ENCODE data around the gene THRAP3. TPM values are rescaled to one million over a fixed set of nuclear protein-coding genes. Genes with fewer than 3 reads are reported as not detected.

The THRAP3 gene
- total and polyA plus RNA-seq, 9 of the 15 experiments (the other 6 are each of a cell fraction or from before 2014, with no cell fraction given), result 66.2 to 135 (median 113) TPM

DNA sequence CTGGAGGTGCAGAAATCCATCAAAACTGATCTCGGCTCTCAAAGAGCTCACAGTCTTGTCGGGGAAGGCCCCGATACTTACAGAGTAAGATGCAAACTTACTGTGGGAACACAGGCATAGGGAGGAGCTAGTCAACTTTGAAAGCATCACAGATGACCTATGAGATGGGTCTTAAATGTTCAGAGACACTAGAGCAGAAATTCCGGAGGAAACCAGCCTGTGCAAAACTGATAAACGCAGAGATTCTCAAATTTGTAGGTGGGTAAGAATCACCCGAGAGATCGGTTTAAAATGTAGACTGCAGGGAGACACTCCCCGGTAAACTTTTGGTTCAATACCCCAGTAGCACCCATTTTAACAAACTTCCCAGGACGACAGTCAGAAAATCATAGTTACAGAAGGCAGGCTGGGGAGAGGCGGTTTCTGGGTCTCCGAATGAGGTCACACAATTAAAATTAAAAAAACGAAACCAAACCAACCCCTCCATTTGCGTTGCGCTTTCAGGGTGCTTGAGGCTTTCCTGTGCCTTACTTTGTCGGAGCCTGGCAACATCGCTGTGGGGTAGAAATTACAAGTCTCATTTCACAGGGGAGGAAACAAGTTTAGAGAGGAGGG is 755 bp upstream of the THRAP3 start (continued):
- TF ChIP-seq, protein P1, sequence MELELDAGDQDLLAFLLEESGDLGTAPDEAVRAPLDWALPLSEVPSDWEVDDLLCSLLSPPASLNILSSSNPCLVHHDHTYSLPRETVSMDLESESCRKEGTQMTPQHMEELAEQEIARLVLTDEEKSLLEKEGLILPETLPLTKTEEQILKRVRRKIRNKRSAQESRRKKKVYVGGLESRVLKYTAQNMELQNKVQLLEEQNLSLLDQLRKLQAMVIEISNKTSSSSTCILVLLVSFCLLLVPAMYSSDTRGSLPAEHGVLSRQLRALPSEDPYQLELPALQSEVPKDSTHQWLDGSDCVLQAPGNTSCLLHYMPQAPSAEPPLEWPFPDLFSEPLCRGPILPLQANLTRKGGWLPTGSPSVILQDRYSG (tag; conservative IDR thresholded peaks at IDR 0.05; ENCODE audit: low read depth), result 0 out of 2 replicates have a peak, but pooled peaks have one; percentile 32
- TF ChIP-seq, protein P2, sequence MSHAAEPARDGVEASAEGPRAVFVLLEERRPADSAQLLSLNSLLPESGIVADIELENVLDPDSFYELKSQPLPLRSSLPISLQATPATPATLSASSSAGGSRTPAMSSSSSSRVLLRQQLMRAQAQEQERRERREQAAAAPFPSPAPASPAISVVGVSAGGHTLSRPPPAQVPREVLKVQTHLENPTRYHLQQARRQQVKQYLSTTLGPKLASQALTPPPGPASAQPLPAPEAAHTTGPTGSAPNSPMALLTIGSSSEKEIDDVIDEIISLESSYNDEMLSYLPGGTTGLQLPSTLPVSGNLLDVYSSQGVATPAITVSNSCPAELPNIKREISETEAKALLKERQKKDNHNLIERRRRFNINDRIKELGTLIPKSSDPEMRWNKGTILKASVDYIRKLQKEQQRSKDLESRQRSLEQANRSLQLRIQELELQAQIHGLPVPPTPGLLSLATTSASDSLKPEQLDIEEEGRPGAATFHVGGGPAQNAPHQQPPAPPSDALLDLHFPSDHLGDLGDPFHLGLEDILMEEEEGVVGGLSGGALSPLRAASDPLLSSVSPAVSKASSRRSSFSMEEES (CRISPR knock-in tag; IDR thresholded peaks at IDR 0.05), result no peak
- TF ChIP-seq SREBF2 (CRISPR knock-in tag; IDR thresholded peaks at IDR 0.05), result no peak
- no peak for TF ChIP-seq ZNF3 (CRISPR knock-in tag; IDR thresholded peaks at IDR 0.05)
- TF ChIP-seq, protein P3, sequence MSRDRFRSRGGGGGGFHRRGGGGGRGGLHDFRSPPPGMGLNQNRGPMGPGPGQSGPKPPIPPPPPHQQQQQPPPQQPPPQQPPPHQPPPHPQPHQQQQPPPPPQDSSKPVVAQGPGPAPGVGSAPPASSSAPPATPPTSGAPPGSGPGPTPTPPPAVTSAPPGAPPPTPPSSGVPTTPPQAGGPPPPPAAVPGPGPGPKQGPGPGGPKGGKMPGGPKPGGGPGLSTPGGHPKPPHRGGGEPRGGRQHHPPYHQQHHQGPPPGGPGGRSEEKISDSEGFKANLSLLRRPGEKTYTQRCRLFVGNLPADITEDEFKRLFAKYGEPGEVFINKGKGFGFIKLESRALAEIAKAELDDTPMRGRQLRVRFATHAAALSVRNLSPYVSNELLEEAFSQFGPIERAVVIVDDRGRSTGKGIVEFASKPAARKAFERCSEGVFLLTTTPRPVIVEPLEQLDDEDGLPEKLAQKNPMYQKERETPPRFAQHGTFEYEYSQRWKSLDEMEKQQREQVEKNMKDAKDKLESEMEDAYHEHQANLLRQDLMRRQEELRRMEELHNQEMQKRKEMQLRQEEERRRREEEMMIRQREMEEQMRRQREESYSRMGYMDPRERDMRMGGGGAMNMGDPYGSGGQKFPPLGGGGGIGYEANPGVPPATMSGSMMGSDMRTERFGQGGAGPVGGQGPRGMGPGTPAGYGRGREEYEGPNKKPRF (IDR thresholded peaks at IDR 0.05; ENCODE audit: low read depth, low read length), result no peak
- no peak for TF ChIP-seq XRCC4 (IDR thresholded peaks at IDR 0.05; ENCODE audit: extremely low read depth, insufficient read depth, insufficient read length)
- peak in 1 of 2 experiments; percentile 41; a peak in 1 of 4 replicates for TF ChIP-seq HDAC1 (IDR thresholded peaks at IDR 0.05)
- no peak for TF ChIP-seq SAFB (IDR thresholded peaks at IDR 0.05; ENCODE audit: borderline replicate concordance, low read depth, low read length)
- TF ChIP-seq MYBL2 (IDR thresholded peaks at IDR 0.05; ENCODE audit: low read depth), result no peak
- no peak for TF ChIP-seq MYBL2 (CRISPR knock-in tag; IDR thresholded peaks at IDR 0.05; ENCODE audit: borderline replicate concordance)
- no peak for TF ChIP-seq MTA1 (IDR thresholded peaks at IDR 0.05; ENCODE audit: borderline replicate concordance)
- TF ChIP-seq ZNF12 (CRISPR knock-in tag; IDR thresholded peaks at IDR 0.05), result no peak
- no peak for TF ChIP-seq ZC3H8 (IDR thresholded peaks at IDR 0.05)
- no peak for TF ChIP-seq SMAD4 (CRISPR knock-in tag; conservative IDR thresholded peaks at IDR 0.05)
- no peak for TF ChIP-seq ZNF551 (CRISPR knock-in tag; IDR thresholded peaks at IDR 0.05)
- no peak for TF ChIP-seq ZNF707 (CRISPR knock-in tag; conservative IDR thresholded peaks at IDR 0.05)
- no peak for TF ChIP-seq RBM14 (IDR thresholded peaks at IDR 0.05; ENCODE audit: borderline replicate concordance, insufficient read depth, low read depth, low read length)
- no peak for TF ChIP-seq SPI1 (IDR thresholded peaks at IDR 0.05; ENCODE audit: borderline replicate concordance, low read depth, low read length)
- TF ChIP-seq ZNF274 (IDR thresholded peaks at IDR 0.05; ENCODE audit: borderline replicate concordance, low read depth, low read length), result no peak
- no peak for TF ChIP-seq RBM15 (IDR thresholded peaks at IDR 0.05; ENCODE audit: insufficient read depth, low read length)
- TF ChIP-seq, protein P4, sequence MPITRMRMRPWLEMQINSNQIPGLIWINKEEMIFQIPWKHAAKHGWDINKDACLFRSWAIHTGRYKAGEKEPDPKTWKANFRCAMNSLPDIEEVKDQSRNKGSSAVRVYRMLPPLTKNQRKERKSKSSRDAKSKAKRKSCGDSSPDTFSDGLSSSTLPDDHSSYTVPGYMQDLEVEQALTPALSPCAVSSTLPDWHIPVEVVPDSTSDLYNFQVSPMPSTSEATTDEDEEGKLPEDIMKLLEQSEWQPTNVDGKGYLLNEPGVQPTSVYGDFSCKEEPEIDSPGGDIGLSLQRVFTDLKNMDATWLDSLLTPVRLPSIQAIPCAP (CRISPR knock-in tag; IDR thresholded peaks at IDR 0.05; ENCODE audit: borderline replicate concordance), result no peak
- TF ChIP-seq NR2C2 (CRISPR knock-in tag; IDR thresholded peaks at IDR 0.05), result no peak
- TF ChIP-seq NR2C2 (tag; IDR thresholded peaks at IDR 0.05), result no peak
- TF ChIP-seq CAMTA2 (CRISPR knock-in tag; conservative IDR thresholded peaks at IDR 0.05), result no peak

Measured in K562 (cell line).